HepG2 (cell line): ENCODE data around the gene PSMB9. TPM values are rescaled to one million over a fixed set of nuclear protein-coding genes. Genes with fewer than 3 reads are reported as not detected.
A peak's percentile ranks its signal among the peaks of the same experiment; 100 is the strongest.

ENCODE experiments used
- ATAC-seq: fragments of 200-7000 bp; cut with Tn5 transposase; 3 replicates; pipeline ENCODE4 v1.9.1; 2020; ENCODE audit warnings: mild to moderate bottlenecking, moderate library complexity
- BruUV-seq: library from RNA; stranded (reverse); fragments of 400-500 nt; replicated peaks from 2 replicates; lab custom pipeline; 2021; lab: Mats Ljungman, UMichigan
- CTCF ChIA-PET: fragments of 300-600 bp; formaldehyde crosslinking; extraction: SDS; loops from one replicate; lab custom pipeline; 2021; ENCODE audit warnings: low total read pairs, inconsistent platforms, low intra/inter-chr PET ratio; lab: Yijun Ruan, JAX
- POLR2A ChIA-PET: fragments of 350-600 bp; sonication (Branson Sonifier 250); formaldehyde crosslinking; loops from one replicate; lab custom pipeline; 2020; ENCODE audit warnings: antibody characterized with exemption, inconsistent platforms; lab: Yijun Ruan, JAX
- DNase-seq: peaks from one replicate; pipeline ENCODE4 v3.0.0-alpha.2; 2015; ENCODE audit warnings: low spot score
- FAIRE-seq: peaks from 3 replicates; lab custom pipeline; 2011; peaks lifted over from hg19 to GRCh38; lab: Jason Lieb, UNC
- H2AFZ ChIP-seq: one replicate; pipeline ENCODE4 v1.6.1; 2011; ENCODE audit warnings: low read length, inconsistent platforms
- H3K27ac ChIP-seq: fragments of 300-600 bp; 3 replicates; pipeline ENCODE4 v1.8.0; 2011; ENCODE audit warnings: mixed run types, mild to moderate bottlenecking, mixed read lengths, low read length, inconsistent platforms; ENCODE audit not compliant: insufficient read depth; ENCODE audit errors: extremely low read length
- H3K27me3 ChIP-seq, 2 experiments: fragments of 200-600 bp in 1 of 2; 2 replicates in 1 of 2; 3 replicates in 1 of 2; pipeline versions ENCODE4 v1.6.0 to v1.8.0; 2011; ENCODE audit warnings: low read length in 2 of 2, mild to moderate bottlenecking in 2 of 2, moderate library complexity in 2 of 2, inconsistent platforms in 1 of 2; ENCODE audit not compliant: insufficient read depth in 2 of 2, control insufficient read depth in 1 of 2
- H3K36me3 ChIP-seq, 2 experiments: fragments of 200-600 bp in 1 of 2; replicated peaks in 1 of 2; 2 replicates in 1 of 2; 3 replicates in 1 of 2; pipeline versions ENCODE4 v1.5.1 to v1.8.0; 2011; ENCODE audit warnings: low read length in 2 of 2, inconsistent platforms in 1 of 2; ENCODE audit not compliant: insufficient read depth in 2 of 2, control insufficient read depth in 1 of 2
- H3K4me1 ChIP-seq: 2 replicates; pipeline ENCODE4 v1.5.1; 2012; ENCODE audit warnings: low read length, inconsistent platforms; ENCODE audit not compliant: insufficient read depth
- H3K4me2 ChIP-seq: 2 replicates; pipeline ENCODE4 v1.6.0; 2011; ENCODE audit warnings: low read depth, low read length, inconsistent platforms
- H3K4me3 ChIP-seq, 3 experiments: fragments of 200-600 bp in 1 of 3; sonication (generic), shearing (Covaris generic) in 1 of 3; replicated peaks in 1 of 3; 2 replicates each; pipeline ENCODE4 v1.5.1; 2011 to 2016; ENCODE audit warnings: low read length in 3 of 3, inconsistent platforms in 2 of 3, low read depth in 2 of 3, mild to moderate bottlenecking in 2 of 3, control low read depth in 1 of 3, mixed read lengths in 1 of 3; ENCODE audit not compliant: insufficient read depth in 1 of 3
- H3K79me2 ChIP-seq: one replicate; pipeline ENCODE4 v1.6.1; 2011; ENCODE audit warnings: low read length, inconsistent platforms; ENCODE audit not compliant: insufficient read depth
- H3K9ac ChIP-seq: 2 replicates; pipeline ENCODE4 v1.6.0; 2011; ENCODE audit warnings: mild to moderate bottlenecking, low read depth, low read length, inconsistent platforms; ENCODE audit not compliant: insufficient read depth
- H3K9me3 ChIP-seq: 2 replicates; pipeline ENCODE4 v1.5.1; 2012; ENCODE audit warnings: mild to moderate bottlenecking, low read length
- H4K20me1 ChIP-seq: 2 replicates; pipeline ENCODE4 v1.6.0; 2011; ENCODE audit warnings: inconsistent platforms, mild to moderate bottlenecking, low read length, moderate library complexity; ENCODE audit not compliant: insufficient read depth
- FOXO4 ChIP-seq: sonication (generic); formaldehyde crosslinking; conservative IDR thresholded peaks from 2 replicates; pipeline ENCODE4 v1.8.1; 2023; ENCODE audit warnings: missing genetic modification reagents
- ZNF574 ChIP-seq: sonication (generic); formaldehyde crosslinking; IDR thresholded peaks from 2 replicates; pipeline ENCODE4 v1.4.0; 2020; ENCODE audit warnings: missing genetic modification reagents
- ZNF770 ChIP-seq: sonication (generic); formaldehyde crosslinking; IDR thresholded peaks from 2 replicates; pipeline ENCODE4 v1.5.0; 2020; ENCODE audit warnings: mild to moderate bottlenecking, missing genetic modification reagents
- WGBS: methylation state at CpG from one replicate; pipeline ENCODE4 v1.1.6; 2017; ENCODE audit warnings: low lambda C conversion rate; 5-methylcytosine and 5-hydroxymethylcytosine counted together
- in situ Hi-C: cut with HindIII; loops from 2 replicates; pipeline ENCODE4 v1.10.0; 2017; ENCODE audit warnings: low pct_unique_long_range_greater_than_20kb; ENCODE audit not compliant: extremely low pct_ligation_motif_present
- intact Hi-C: fragments of 100-400 bp; cut with micrococcal nuclease; formaldehyde crosslinking; loops from one replicate; pipeline ENCODE4 v1.10.0; 2022; ENCODE audit not compliant: unreplicated experiment
- polyA plus RNA-seq, 8 experiments: library from polyadenylated mRNA; depleted of rRNA in 3 of 8; stranded (reverse) in 7 of 8; unstranded in 1 of 8; fragments of >200 nt; fragmentation: Illumina TruSeq in 4 of 8; extraction: Trizol in 4 of 8; gene quantifications; 2 replicates each; pipeline versions ENCODE4 v1.2.1 to v1.2.3, GENCODE V29; 2011 to 2016; ENCODE audit warnings: low read depth in 4 of 8, missing spikeins in 1 of 8, mixed read lengths in 1 of 8; ENCODE audit not compliant: insufficient read depth in 1 of 8
- total RNA-seq, 5 experiments: library from RNA; depleted of rRNA; stranded (reverse); fragments of >200 nt; fragmentation: Illumina TruSeq; extraction: Trizol; gene quantifications; 2 replicates each; pipeline ENCODE4 v1.2.3, GENCODE V29; 2016; ENCODE audit warnings: low read depth in 1 of 5

PSMB9 gene
- total and polyA plus RNA-seq, 2 of the 13 experiments (the other 11 are each of a cell fraction or from before 2014, with no cell fraction given): 15.6 to 16.0 TPM

- intact Hi-C loops (no loop called here), in situ Hi-C loops (no loop called here)
- DNase-seq (no peak), ATAC-seq (no peak), FAIRE-seq (no peak)
- ChIA-PET POLR2A (no interaction called here), CTCF (interaction anchor here (1.0 to 1.4 kb wide), 2 partner anchors 11 to 26 kb away, joined by 3 to 4 read pairs; partner anchors contain the start of genes PSMB9 and TAP1)
- Histone ChIP-seq H3K79me2 (peaks cover 4% of the 10 kb centered on the region), H3K4me3 (no peak overlapping the region), H3K4me1 (peaks cover 23% of the 10 kb centered on the region), H3K27ac (no peak overlapping the region), H3K27me3 (no peaks in the 10 kb centered on the region; a peak in 1 of 5 replicates), H3K4me2 (no peak overlapping the region), H3K9ac (no peak overlapping the region)
- 96% methylated on average over 6 of the region's 6 CpGs for WGBS
- TF ChIP-seq ZNF770 (CRISPR knock-in tag) (no peak), FOXO4 (CRISPR knock-in tag) (0 out of 2 replicates have a peak, but pooled peaks have one; percentile 47), ZNF574 (CRISPR knock-in tag) (no peak)
- TF ChIP-seq, all 625 proteins: peak for 1
- H4K20me1 ChIP-seq: no peaks in the 10 kb centered on the region
- H2AFZ ChIP-seq: no peak overlapping the region
- peaks cover 0 to 1% of the 10 kb centered on the region in 2 experiments; a peak in 1 of 5 replicates for H3K36me3 ChIP-seq
- no peaks in the 10 kb centered on the region for H3K9me3 ChIP-seq
- no TSS peak for BruUV-seq
These were observed 11.9 kb upstream of the PSMB9 start for GRCh38 chr6:32842021-32842650.
